ENCODE data around the gene CSTF2T.

Gene CSTF2T

DNA sequence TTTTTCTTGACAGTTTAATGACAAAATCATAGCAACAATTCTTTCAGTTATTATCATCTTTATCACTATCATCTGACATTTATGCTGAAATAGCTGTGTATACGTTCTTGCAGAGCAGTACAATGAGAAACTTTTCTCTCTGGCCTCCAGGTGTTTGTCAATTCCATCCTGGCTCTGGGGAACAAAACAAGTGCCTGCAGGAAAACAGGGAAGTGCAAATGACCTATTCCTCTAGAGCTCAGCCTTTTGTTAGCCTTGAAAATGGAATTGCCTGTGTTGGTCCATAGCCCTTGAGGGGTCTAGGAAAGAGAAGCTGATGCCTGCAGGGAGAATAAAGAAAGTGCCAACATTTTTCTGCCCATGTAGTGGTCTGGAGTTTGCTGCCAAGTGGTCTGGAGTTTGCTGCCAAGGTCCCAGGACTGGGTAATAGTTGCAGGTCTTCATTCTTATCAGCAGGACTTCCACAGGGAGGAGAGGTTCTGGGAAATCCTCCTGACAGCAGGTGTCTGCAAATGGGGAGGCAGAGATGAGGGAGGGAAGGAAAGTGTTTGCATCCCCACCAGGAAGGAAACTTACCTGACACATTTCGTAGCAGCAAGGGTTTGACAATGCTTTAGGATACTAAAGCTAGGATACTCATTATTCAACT, 10.1 kb upstream of the CSTF2T start:
- Histone ChIP-seq H2AFZ (ENCODE audit: low read depth, low read length) (peak overlapping the region; percentile 37), H2BK15ac (ENCODE audit: low read depth, poor library complexity, severe bottlenecking) (no peak overlapping the region), H3K9ac (ENCODE audit: low read length) (no peak overlapping the region), H3K18ac (ENCODE audit: low read depth in 1 of 2, low read length in 2 of 2) (no peak overlapping the region), H3K79me1 (replicated peaks; ENCODE audit: low read length, poor library complexity, severe bottlenecking) (no peaks in the 10 kb centered on the region), H3K4me3 (ENCODE audit: insufficient read depth in 1 of 2, low read depth in 1 of 2, low read length in 2 of 2) (no peak overlapping the region), H4K8ac (ENCODE audit: low read length) (no peak overlapping the region), H3K4me1 (ENCODE audit: control insufficient read depth, insufficient read depth, low read depth, low read length) (no peaks in the 10 kb centered on the region), H3K27me3 (ENCODE audit: control insufficient read depth in 1 of 2, insufficient read depth in 1 of 2, low read length in 2 of 2) (no peaks in the 10 kb centered on the region), H3K4me2 (ENCODE audit: low read length, poor library complexity, severe bottlenecking) (no peak overlapping the region), H2AK5ac (ENCODE audit: low read length, severe bottlenecking) (no peak overlapping the region), H3K4ac (ENCODE audit: low read depth in 1 of 2, low read length in 2 of 2) (no peak overlapping the region), H2BK12ac (ENCODE audit: low read length in 2 of 2) (no peak overlapping the region), H4K91ac (ENCODE audit: low read length) (no peak overlapping the region), H2BK5ac (ENCODE audit: low read depth, low read length, poor library complexity, severe bottlenecking) (no peak overlapping the region), H3K9me3 (ENCODE audit: control insufficient read depth, low read length) (no peaks in the 10 kb centered on the region), H3K27ac (ENCODE audit: low read length, poor library complexity, severe bottlenecking) (no peak overlapping the region), H3K23ac (ENCODE audit: low read length in 2 of 2) (no peak overlapping the region), H3K36me3 (ENCODE audit: control insufficient read depth in 1 of 2, insufficient read depth in 2 of 2, low read depth in 1 of 2, low read length in 2 of 2) (no peaks in the 10 kb centered on the region), H3K14ac (ENCODE audit: low read length in 2 of 2) (no peak overlapping the region), H2BK120ac (ENCODE audit: low read depth, low read length) (no peak overlapping the region)
- no peak for DNase-seq
- WGBS = 68% methylated on average over 1 of the region's 2 CpGs

DNA sequence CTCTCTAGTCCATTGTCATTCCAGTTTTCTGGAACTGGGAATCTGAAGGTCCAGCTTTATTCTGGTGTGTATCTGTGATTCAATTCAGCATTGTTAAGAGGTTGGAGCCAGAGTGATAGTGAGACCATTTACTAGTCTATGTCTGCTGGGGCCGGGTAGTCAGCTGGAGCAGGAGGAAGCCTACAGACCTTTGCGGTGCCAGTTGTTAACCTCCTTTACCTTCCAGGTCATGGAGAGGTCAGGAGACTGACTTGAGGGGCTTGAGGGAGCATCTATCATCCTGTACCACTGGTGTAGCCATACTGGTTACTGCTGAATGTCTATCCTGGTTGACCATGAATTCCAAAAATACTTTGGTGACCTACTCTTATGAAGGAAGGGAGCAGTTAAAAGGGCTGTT, 9.2 kb upstream of the CSTF2T start:
- Histone ChIP-seq H2BK15ac (ENCODE audit: low read depth, poor library complexity, severe bottlenecking) (no peak overlapping the region), H3K9me3 (ENCODE audit: control insufficient read depth, low read length) (no peaks in the 10 kb centered on the region), H3K79me1 (replicated peaks; ENCODE audit: low read length, poor library complexity, severe bottlenecking) (no peaks in the 10 kb centered on the region), H4K8ac (ENCODE audit: low read length) (no peak overlapping the region), H2AFZ (ENCODE audit: low read depth, low read length) (no peak overlapping the region), H3K9ac (ENCODE audit: low read length) (no peak overlapping the region), H2AK5ac (ENCODE audit: low read length, severe bottlenecking) (no peak overlapping the region), H3K27me3 (ENCODE audit: control insufficient read depth in 1 of 2, insufficient read depth in 1 of 2, low read length in 2 of 2) (no peaks in the 10 kb centered on the region), H3K23ac (ENCODE audit: low read length in 2 of 2) (peak overlapping the region in 1 of 2 experiments; percentile 73), H2BK120ac (ENCODE audit: low read depth, low read length) (no peak overlapping the region), H3K4me2 (ENCODE audit: low read length, poor library complexity, severe bottlenecking) (no peak overlapping the region), H3K27ac (ENCODE audit: low read length, poor library complexity, severe bottlenecking) (no peak overlapping the region), H3K4me3 (ENCODE audit: insufficient read depth in 1 of 2, low read depth in 1 of 2, low read length in 2 of 2) (no peak overlapping the region), H3K14ac (ENCODE audit: low read length in 2 of 2) (no peak overlapping the region), H3K36me3 (ENCODE audit: control insufficient read depth in 1 of 2, insufficient read depth in 2 of 2, low read depth in 1 of 2, low read length in 2 of 2) (no peaks in the 10 kb centered on the region), H3K18ac (ENCODE audit: low read depth in 1 of 2, low read length in 2 of 2) (no peak overlapping the region), H4K91ac (ENCODE audit: low read length) (no peak overlapping the region), H2BK12ac (ENCODE audit: low read length in 2 of 2) (no peak overlapping the region), H3K4me1 (ENCODE audit: control insufficient read depth, insufficient read depth, low read depth, low read length) (no peaks in the 10 kb centered on the region), H3K4ac (ENCODE audit: low read depth in 1 of 2, low read length in 2 of 2) (no peak overlapping the region), H2BK5ac (ENCODE audit: low read depth, low read length, poor library complexity, severe bottlenecking) (no peak overlapping the region)
- 79% methylated on average over 2 of the region's 2 CpGs for WGBS
- DNase-seq = no peak

DNA sequence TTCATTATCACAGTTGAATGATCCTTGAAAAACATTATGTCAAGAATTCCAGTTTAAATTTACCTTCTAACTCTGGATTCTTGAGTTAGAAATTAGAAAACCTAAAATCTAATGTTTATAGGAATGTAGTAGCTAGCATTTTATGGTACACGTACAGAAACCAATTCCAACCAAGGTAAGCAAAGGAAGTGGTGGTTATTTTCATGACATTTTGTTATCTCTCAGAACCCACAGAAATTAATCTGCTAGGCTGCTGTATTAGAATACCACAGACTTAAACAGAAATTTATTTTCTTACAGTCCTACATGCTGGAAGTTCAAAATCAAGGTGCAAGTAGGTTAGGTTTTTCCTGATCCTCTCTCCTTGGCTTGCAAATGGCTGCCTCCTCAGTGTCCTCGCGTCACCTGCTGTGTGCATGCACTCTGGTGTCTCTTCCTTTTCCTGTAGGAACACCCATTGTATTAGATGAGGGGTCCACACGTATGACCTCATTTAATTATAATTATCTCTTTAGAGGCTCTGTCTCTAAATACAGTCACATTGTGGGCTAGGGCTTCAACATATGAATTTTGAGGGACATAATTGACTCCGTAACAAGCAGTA, 8.5 kb upstream of the CSTF2T start:
- Histone ChIP-seq H3K4me2 (ENCODE audit: low read length, poor library complexity, severe bottlenecking) (no peak overlapping the region), H4K91ac (ENCODE audit: low read length) (no peak overlapping the region), H3K4me3 (ENCODE audit: insufficient read depth in 1 of 2, low read depth in 1 of 2, low read length in 2 of 2) (no peak overlapping the region), H3K4ac (ENCODE audit: low read depth in 1 of 2, low read length in 2 of 2) (no peak overlapping the region), H3K36me3 (ENCODE audit: control insufficient read depth in 1 of 2, insufficient read depth in 2 of 2, low read depth in 1 of 2, low read length in 2 of 2) (no peaks in the 10 kb centered on the region), H3K9me3 (ENCODE audit: control insufficient read depth, low read length) (no peaks in the 10 kb centered on the region), H3K14ac (ENCODE audit: low read length in 2 of 2) (no peak overlapping the region), H3K27me3 (ENCODE audit: control insufficient read depth in 1 of 2, insufficient read depth in 1 of 2, low read length in 2 of 2) (no peaks in the 10 kb centered on the region), H4K8ac (ENCODE audit: low read length) (no peak overlapping the region), H2AK5ac (ENCODE audit: low read length, severe bottlenecking) (no peak overlapping the region), H3K4me1 (ENCODE audit: control insufficient read depth, insufficient read depth, low read depth, low read length) (no peaks in the 10 kb centered on the region), H2BK120ac (ENCODE audit: low read depth, low read length) (no peak overlapping the region), H2BK15ac (ENCODE audit: low read depth, poor library complexity, severe bottlenecking) (no peak overlapping the region), H3K27ac (ENCODE audit: low read length, poor library complexity, severe bottlenecking) (no peak overlapping the region), H3K18ac (ENCODE audit: low read depth in 1 of 2, low read length in 2 of 2) (no peak overlapping the region), H2AFZ (ENCODE audit: low read depth, low read length) (no peak overlapping the region), H3K79me1 (replicated peaks; ENCODE audit: low read length, poor library complexity, severe bottlenecking) (no peaks in the 10 kb centered on the region), H3K9ac (ENCODE audit: low read length) (no peak overlapping the region), H3K23ac (ENCODE audit: low read length in 2 of 2) (no peak overlapping the region), H2BK12ac (ENCODE audit: low read length in 2 of 2) (no peak overlapping the region), H2BK5ac (ENCODE audit: low read depth, low read length, poor library complexity, severe bottlenecking) (no peak overlapping the region)
- no peak for DNase-seq
- 100% methylated on average over 2 of the region's 5 CpGs for WGBS

DNA sequence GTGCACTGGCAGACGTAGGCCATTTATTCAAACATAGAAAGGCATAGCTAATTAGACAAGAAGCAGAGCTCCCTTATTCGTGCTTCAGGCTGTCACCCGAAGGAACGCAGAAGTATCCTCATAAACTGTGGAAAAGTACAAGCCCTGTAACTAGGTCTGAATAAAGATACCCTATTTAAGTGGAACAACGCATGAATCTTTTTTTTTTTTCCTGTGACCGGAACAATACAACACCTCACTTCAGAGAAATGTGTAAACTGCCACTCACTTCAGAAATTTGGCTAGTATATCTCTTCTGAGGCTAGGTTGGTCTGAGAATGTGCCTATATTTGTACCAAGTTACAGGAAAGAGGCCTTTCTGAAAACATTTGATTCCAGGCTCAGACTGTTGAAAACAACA, 8.0 kb upstream of the CSTF2T start:
- H3K27ac ChIP-seq (ENCODE audit: low read length, poor library complexity, severe bottlenecking) = no peak overlapping the region

More for the DNA sequence above, 8.0 kb upstream of the CSTF2T start:
- Histone ChIP-seq H3K4me1 (ENCODE audit: control insufficient read depth, insufficient read depth, low read depth, low read length) (no peaks in the 10 kb centered on the region), H3K9me3 (ENCODE audit: control insufficient read depth, low read length) (no peaks in the 10 kb centered on the region), H3K79me1 (replicated peaks; ENCODE audit: low read length, poor library complexity, severe bottlenecking) (no peaks in the 10 kb centered on the region), H3K18ac (ENCODE audit: low read depth in 1 of 2, low read length in 2 of 2) (no peak overlapping the region), H2BK5ac (ENCODE audit: low read depth, low read length, poor library complexity, severe bottlenecking) (no peak overlapping the region), H3K36me3 (ENCODE audit: control insufficient read depth in 1 of 2, insufficient read depth in 2 of 2, low read depth in 1 of 2, low read length in 2 of 2) (no peaks in the 10 kb centered on the region), H3K14ac (ENCODE audit: low read length in 2 of 2) (no peak overlapping the region), H2BK120ac (ENCODE audit: low read depth, low read length) (no peak overlapping the region), H3K23ac (ENCODE audit: low read length in 2 of 2) (no peak overlapping the region), H2AFZ (ENCODE audit: low read depth, low read length) (no peak overlapping the region), H3K4me2 (ENCODE audit: low read length, poor library complexity, severe bottlenecking) (no peak overlapping the region), H3K4me3 (ENCODE audit: insufficient read depth in 1 of 2, low read depth in 1 of 2, low read length in 2 of 2) (no peak overlapping the region), H3K9ac (ENCODE audit: low read length) (no peak overlapping the region), H4K8ac (ENCODE audit: low read length) (no peak overlapping the region), H3K27me3 (ENCODE audit: control insufficient read depth in 1 of 2, insufficient read depth in 1 of 2, low read length in 2 of 2) (no peaks in the 10 kb centered on the region), H4K91ac (ENCODE audit: low read length) (no peak overlapping the region), H2BK12ac (ENCODE audit: low read length in 2 of 2) (no peak overlapping the region), H3K4ac (ENCODE audit: low read depth in 1 of 2, low read length in 2 of 2) (no peak overlapping the region), H2BK15ac (ENCODE audit: low read depth, poor library complexity, severe bottlenecking) (no peak overlapping the region), H2AK5ac (ENCODE audit: low read length, severe bottlenecking) (no peak overlapping the region)
- WGBS = 50% methylated on average over 5 of the region's 6 CpGs
- no peak for DNase-seq
